ENCODE data around the gene RNF224. TPM values are rescaled to one million over a fixed set of nuclear protein-coding genes. Genes with fewer than 3 reads are reported as not detected.
A peak's percentile ranks its signal among the peaks of the same experiment; 100 is the strongest.

Gene RNF224
- total and polyA plus RNA-seq, 10 of the 15 experiments (the other 5 are each of a cell fraction or from before 2014, with no cell fraction given): not detected

DNA sequence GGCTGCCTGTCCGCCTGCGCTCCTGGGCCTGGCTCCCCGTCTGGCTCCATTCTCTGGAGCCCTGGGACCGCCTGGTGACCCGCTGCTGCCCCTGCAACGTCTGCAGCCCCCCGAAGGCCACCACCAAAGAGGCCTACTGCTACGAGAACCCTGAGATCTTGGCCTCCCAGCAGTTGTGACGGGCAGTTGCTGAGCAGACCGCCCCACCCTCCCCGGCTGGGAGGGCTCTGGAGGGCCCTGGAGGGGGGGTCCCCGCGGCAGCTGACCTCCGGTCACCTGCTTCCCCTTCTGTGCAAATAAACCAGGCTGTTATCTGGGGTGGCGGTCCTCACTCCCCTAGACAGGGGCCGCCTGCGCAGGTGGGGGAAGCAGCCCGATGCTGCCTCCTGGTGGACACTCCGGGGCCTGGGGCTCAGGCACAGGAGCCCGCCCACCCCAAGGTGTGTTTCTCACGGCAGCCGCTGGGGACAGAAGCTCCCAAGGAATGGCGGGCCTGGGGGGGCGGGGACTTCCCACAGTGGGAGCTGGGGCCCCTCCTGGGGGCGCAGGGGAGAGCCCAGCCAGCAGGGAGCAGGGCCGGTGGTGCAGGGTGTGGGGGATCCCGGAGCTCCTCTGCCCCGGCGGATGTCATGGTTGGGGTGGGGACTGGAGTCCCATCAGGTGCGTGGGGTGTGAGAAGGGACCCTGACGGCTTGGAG lies 9.1 kb downstream of the RNF224 start (continued):
- TF ChIP-seq, protein P1, sequence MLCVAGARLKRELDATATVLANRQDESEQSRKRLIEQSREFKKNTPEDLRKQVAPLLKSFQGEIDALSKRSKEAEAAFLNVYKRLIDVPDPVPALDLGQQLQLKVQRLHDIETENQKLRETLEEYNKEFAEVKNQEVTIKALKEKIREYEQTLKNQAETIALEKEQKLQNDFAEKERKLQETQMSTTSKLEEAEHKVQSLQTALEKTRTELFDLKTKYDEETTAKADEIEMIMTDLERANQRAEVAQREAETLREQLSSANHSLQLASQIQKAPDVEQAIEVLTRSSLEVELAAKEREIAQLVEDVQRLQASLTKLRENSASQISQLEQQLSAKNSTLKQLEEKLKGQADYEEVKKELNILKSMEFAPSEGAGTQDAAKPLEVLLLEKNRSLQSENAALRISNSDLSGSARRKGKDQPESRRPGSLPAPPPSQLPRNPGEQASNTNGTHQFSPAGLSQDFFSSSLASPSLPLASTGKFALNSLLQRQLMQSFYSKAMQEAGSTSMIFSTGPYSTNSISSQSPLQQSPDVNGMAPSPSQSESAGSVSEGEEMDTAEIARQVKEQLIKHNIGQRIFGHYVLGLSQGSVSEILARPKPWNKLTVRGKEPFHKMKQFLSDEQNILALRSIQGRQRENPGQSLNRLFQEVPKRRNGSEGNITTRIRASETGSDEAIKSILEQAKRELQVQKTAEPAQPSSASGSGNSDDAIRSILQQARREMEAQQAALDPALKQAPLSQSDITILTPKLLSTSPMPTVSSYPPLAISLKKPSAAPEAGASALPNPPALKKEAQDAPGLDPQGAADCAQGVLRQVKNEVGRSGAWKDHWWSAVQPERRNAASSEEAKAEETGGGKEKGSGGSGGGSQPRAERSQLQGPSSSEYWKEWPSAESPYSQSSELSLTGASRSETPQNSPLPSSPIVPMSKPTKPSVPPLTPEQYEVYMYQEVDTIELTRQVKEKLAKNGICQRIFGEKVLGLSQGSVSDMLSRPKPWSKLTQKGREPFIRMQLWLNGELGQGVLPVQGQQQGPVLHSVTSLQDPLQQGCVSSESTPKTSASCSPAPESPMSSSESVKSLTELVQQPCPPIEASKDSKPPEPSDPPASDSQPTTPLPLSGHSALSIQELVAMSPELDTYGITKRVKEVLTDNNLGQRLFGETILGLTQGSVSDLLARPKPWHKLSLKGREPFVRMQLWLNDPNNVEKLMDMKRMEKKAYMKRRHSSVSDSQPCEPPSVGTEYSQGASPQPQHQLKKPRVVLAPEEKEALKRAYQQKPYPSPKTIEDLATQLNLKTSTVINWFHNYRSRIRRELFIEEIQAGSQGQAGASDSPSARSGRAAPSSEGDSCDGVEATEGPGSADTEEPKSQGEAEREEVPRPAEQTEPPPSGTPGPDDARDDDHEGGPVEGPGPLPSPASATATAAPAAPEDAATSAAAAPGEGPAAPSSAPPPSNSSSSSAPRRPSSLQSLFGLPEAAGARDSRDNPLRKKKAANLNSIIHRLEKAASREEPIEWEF (IDR thresholded peaks at IDR 0.05; ENCODE audit: insufficient replicate concordance, low read depth, low read length): no peak
- TF ChIP-seq RB1 (IDR thresholded peaks at IDR 0.05; ENCODE audit: borderline replicate concordance): peak; percentile 86; the same call in 1 of the 2 replicates
- no peak for TF ChIP-seq HDAC6 (IDR thresholded peaks at IDR 0.05; ENCODE audit: unreplicated experiment)
- no peak for TF ChIP-seq IRF5 (IDR thresholded peaks at IDR 0.05; ENCODE audit: borderline replicate concordance)
- no peak for TF ChIP-seq MAX (IDR thresholded peaks at IDR 0.05; ENCODE audit: low read depth, low read length)
- TF ChIP-seq PAX5 (IDR thresholded peaks at IDR 0.05; ENCODE audit: borderline replicate concordance, low read depth, low read length): no peak
- no peak for TF ChIP-seq ZSCAN29 (IDR thresholded peaks at IDR 0.05)
- TF ChIP-seq RBBP5 (conservative IDR thresholded peaks at IDR 0.05): no peak
- no peak for TF ChIP-seq CHD1 (IDR thresholded peaks at IDR 0.05; ENCODE audit: low read depth, low read length)
- TF ChIP-seq NFIC (IDR thresholded peaks at IDR 0.05; ENCODE audit: low read depth, low read length): no peak
- TF ChIP-seq EZH2 (IDR thresholded peaks at IDR 0.05; ENCODE audit: borderline replicate concordance, control insufficient read depth, low read depth, low read length): no peak
- TF ChIP-seq ZNF687 (IDR thresholded peaks at IDR 0.05): no peak
- no peak for TF ChIP-seq BMI1 (IDR thresholded peaks at IDR 0.05; ENCODE audit: borderline replicate concordance)
- no peak for TF ChIP-seq POLR2AphosphoS5 (IDR thresholded peaks at IDR 0.05; ENCODE audit: low read length)
- TF ChIP-seq ATF3 (IDR thresholded peaks at IDR 0.05; ENCODE audit: borderline replicate concordance, extremely low read depth, low read depth, low read length): no peak

Measured in GM12878 (cell line).